B cell (primary cell): ENCODE data around the gene WRNIP1. TPM values are rescaled to one million over a fixed set of nuclear protein-coding genes. Genes with fewer than 3 reads are reported as not detected.

Source experiments
- ATAC-seq: fragments of 200-7000 bp; cut with Tn5 transposase; one replicate; pipeline ENCODE4 v1.10.0; 2021; ENCODE audit warnings: low read depth, mild to moderate bottlenecking, moderate number of reproducible peaks, moderate library complexity
- CTCF ChIA-PET: fragments of 350-600 bp; sonication (Branson Sonifier 250); formaldehyde crosslinking; loops from one replicate; lab custom pipeline; 2021; ENCODE audit warnings: antibody characterized with exemption, inconsistent platforms; lab: Charles Lee
- POLR2A ChIA-PET: fragments of 350-600 bp; sonication (Branson Sonifier 250); formaldehyde crosslinking; loops from one replicate; lab custom pipeline; 2021; ENCODE audit warnings: antibody characterized with exemption; lab: Charles Lee
- DNase-seq: peaks from one replicate; pipeline ENCODE4 v3.0.0; 2013
- H2AFZ ChIP-seq: 2 replicates; pipeline ENCODE4 v1.6.1; 2012; ENCODE audit warnings: mild to moderate bottlenecking, low read depth, low read length; ENCODE audit not compliant: insufficient read depth, poor library complexity, severe bottlenecking
- H3K27ac ChIP-seq, 2 donors: 1 replicate in 1 of 2; 2 replicates in 1 of 2; pipeline ENCODE4 v1.5.1; 2012 to 2013; ENCODE audit warnings: low read length in 2 of 2, mild to moderate bottlenecking in 2 of 2, moderate library complexity in 1 of 2
- H3K27me3 ChIP-seq, 4 experiments: fragments of 200-600 bp in 1 of 4; sonication (generic) in 1 of 4; replicated peaks in 1 of 4; 1 replicate in 2 of 4; 2 replicates in 2 of 4; pipeline versions ENCODE4 v1.6.1 to v1.7.0; 2013 to 2016; ENCODE audit warnings: low read length in 3 of 4, mild to moderate bottlenecking in 2 of 4, mixed read lengths in 1 of 4, moderate library complexity in 1 of 4; ENCODE audit not compliant: insufficient read depth in 4 of 4, control insufficient read depth in 3 of 4; ENCODE audit errors: control extremely low read depth in 1 of 4
- H3K36me3 ChIP-seq, 2 experiments: replicated peaks in 1 of 2; 1 replicate in 1 of 2; 2 replicates in 1 of 2; pipeline versions ENCODE4 v1.6.1 to v1.7.1; 2013; ENCODE audit warnings: low read length in 1 of 2; ENCODE audit not compliant: insufficient read depth in 2 of 2, control insufficient read depth in 1 of 2; ENCODE audit errors: control extremely low read depth in 1 of 2, extremely low read depth in 1 of 2
- H3K4me1 ChIP-seq, 2 donors: fragments of 200-600 bp in 1 of 2; sonication (generic) in 1 of 2; 1 replicate in 1 of 2; 2 replicates in 1 of 2; pipeline versions ENCODE4 v1.5.1 to v1.6.1; 2013 to 2017; ENCODE audit warnings: low read length in 2 of 2; ENCODE audit not compliant: control insufficient read depth in 2 of 2, insufficient read depth in 2 of 2
- H3K4me2 ChIP-seq: replicated peaks from 2 replicates; pipeline ENCODE3; 2012; ENCODE audit warnings: mild to moderate bottlenecking, low read depth, low read length; ENCODE audit not compliant: poor library complexity, severe bottlenecking
- H3K4me3 ChIP-seq, 5 experiments: fragments of 200-600 bp in 1 of 5; sonication (generic) in 1 of 5; 1 replicate in 3 of 5; 2 replicates in 2 of 5; pipeline versions ENCODE4 v1.5.1 to v1.7.0; 2011 to 2016; ENCODE audit warnings: low read length in 4 of 5, mild to moderate bottlenecking in 4 of 5, low read depth in 2 of 5, control low read depth in 1 of 5, moderate library complexity in 1 of 5; ENCODE audit not compliant: insufficient read depth in 1 of 5; ENCODE audit errors: control extremely low read depth in 1 of 5, extremely low read depth in 1 of 5
- H3K79me2 ChIP-seq: fragments of 200-600 bp; sonication (generic); one replicate; pipeline ENCODE4 v1.6.0; 2016; ENCODE audit warnings: low read length; ENCODE audit not compliant: control insufficient read depth, insufficient read depth
- H3K9ac ChIP-seq: fragments of 200-600 bp; sonication (generic); 2 replicates; pipeline ENCODE4 v1.6.1; 2017; ENCODE audit warnings: mild to moderate bottlenecking, low read length, moderate library complexity
- H3K9me3 ChIP-seq, 3 donors: one replicate each; pipeline versions ENCODE4 v1.6.1 to v1.7.1; 2013; ENCODE audit warnings: low read length in 2 of 3; ENCODE audit not compliant: control insufficient read depth in 2 of 3, insufficient read depth in 1 of 3; ENCODE audit errors: control extremely low read depth in 1 of 3
- H4K20me1 ChIP-seq: 2 replicates; pipeline ENCODE4 v1.6.0; 2012; ENCODE audit warnings: mild to moderate bottlenecking, low read length; ENCODE audit not compliant: insufficient read depth, control insufficient read depth, poor library complexity, severe bottlenecking
- H3K27ac Mint-ChIP-seq: one replicate; pipeline ENCODE4 v1.8.0; 2021; ENCODE audit warnings: mixed read lengths
- H3K27me3 Mint-ChIP-seq: one replicate; pipeline ENCODE4 v1.8.0; 2021; ENCODE audit warnings: mixed read lengths
- H3K4me1 Mint-ChIP-seq: one replicate; pipeline ENCODE4 v1.8.0; 2021; ENCODE audit warnings: mixed read lengths
- H3K4me3 Mint-ChIP-seq: one replicate; pipeline ENCODE4 v1.8.0; 2021; ENCODE audit warnings: mixed read lengths
- H3K9me3 Mint-ChIP-seq: one replicate; pipeline ENCODE4 v1.8.0; 2022; ENCODE audit warnings: mixed read lengths; ENCODE audit not compliant: insufficient read depth
- CTCF ChIP-seq: fragments of 200-600 bp; IDR thresholded peaks from one replicate; pipeline ENCODE4 v1.8.0; 2022; ENCODE audit warnings: antibody characterized with exemption, mild to moderate bottlenecking
- EZH2 ChIP-seq: IDR thresholded peaks from 2 replicates; pipeline ENCODE4 v1.6.1; 2012; ENCODE audit warnings: borderline replicate concordance, low read depth, mild to moderate bottlenecking, moderate library complexity, low read length; ENCODE audit not compliant: insufficient read depth, poor library complexity, severe bottlenecking
- WGBS: methylation state at CpG from one replicate; pipeline ENCODE4 v1.1.5; 2013; ENCODE audit warnings: missing lambda C conversion rate; ENCODE audit not compliant: insufficient coverage; 5-methylcytosine and 5-hydroxymethylcytosine counted together
- intact Hi-C: fragments of 100-400 bp; cut with micrococcal nuclease; formaldehyde crosslinking; loops from one replicate; pipeline ENCODE4 v1.10.0; 2022
- polyA plus RNA-seq: library from polyadenylated mRNA; depleted of rRNA; stranded (reverse); fragments of >200 nt; gene quantifications from 2 replicates; pipeline ENCODE4 v1.2.3, GENCODE V29; 2012
- total RNA-seq, 2 donors: library from RNA; stranded (reverse); fragments of 120-200 nt in 1 of 2; gene quantifications; 1 replicate in 1 of 2; 2 replicates in 1 of 2; pipeline versions ENCODE4 v1.2.3 to v1.2.4, GENCODE V29; 2013 to 2022

Gene WRNIP1
- total and polyA plus RNA-seq, 2 donors (not counting 1 experiment from before 2014, with no cell fraction given): 32.6 to 35.2 TPM

GRCh38 chr6:2793534-2794151 is 28.4 kb downstream of the WRNIP1 start:
- Histone ChIP-seq H3K9me3 (no peaks in the 10 kb centered on the region), H3K4me3 (no peak overlapping the region), H4K20me1 (no peaks in the 10 kb centered on the region), H3K27me3 (no peaks in the 10 kb centered on the region), H2AFZ (peak overlapping the region; percentile 43), H3K4me2 (peak overlapping the region; percentile 49), H3K4me1 (peaks cover 30 to 41% of the 10 kb centered on the region in 2 donors), H3K36me3 (no peaks in the 10 kb centered on the region), H3K79me2 (peaks cover 4% of the 10 kb centered on the region), H3K27ac (peak overlapping the region; percentile 43 to 70), H3K9ac (no peak overlapping the region)
- intact Hi-C loops: no loop called here
- WGBS: 26% methylated on average over 3 of the region's 9 CpGs
- peaks cover 42% of the 10 kb centered on the region for H3K4me1 Mint-ChIP-seq
- ATAC-seq: no peak
- peak overlapping the region; percentile 76 for H3K27ac Mint-ChIP-seq
- TF ChIP-seq CTCF: no peak
- TF ChIP-seq EZH2: no peak
- no peaks in the 10 kb centered on the region for H3K27me3 Mint-ChIP-seq
- peak; percentile 27 for DNase-seq
- H3K9me3 Mint-ChIP-seq: no peaks in the 10 kb centered on the region
- CTCF ChIA-PET: interaction anchor here (1.0 to 2.5 kb wide), 5 partner anchors 49 to 195 kb away, joined by 3 to 7 read pairs (median 5); no protein-coding TSS in a partner anchor
- H3K4me3 Mint-ChIP-seq: peak overlapping the region; percentile 23
- POLR2A ChIA-PET: no interaction called here

GRCh38 chr6:2794171-2794730 is 29.1 kb downstream of the WRNIP1 start:
- Histone ChIP-seq H3K27ac (no peak overlapping the region), H3K4me1 (peaks cover 30 to 41% of the 10 kb centered on the region in 2 donors), H3K4me2 (no peak overlapping the region), H3K9ac (no peak overlapping the region), H3K79me2 (peaks cover 4% of the 10 kb centered on the region), H3K4me3 (no peak overlapping the region), H2AFZ (no peak overlapping the region), H3K27me3 (no peaks in the 10 kb centered on the region), H4K20me1 (no peaks in the 10 kb centered on the region), H3K36me3 (no peaks in the 10 kb centered on the region), H3K9me3 (no peaks in the 10 kb centered on the region)
- intact Hi-C loops: no loop called here
- no peak for ATAC-seq
- Mint-ChIP-seq H3K9me3 (no peaks in the 10 kb centered on the region), H3K27ac (no peak overlapping the region), H3K4me3 (no peak overlapping the region), H3K27me3 (no peaks in the 10 kb centered on the region), H3K4me1 (peaks cover 42% of the 10 kb centered on the region)
- 100% methylated on average over 1 of the region's 5 CpGs for WGBS
- no peak for TF ChIP-seq CTCF
- no peak for TF ChIP-seq EZH2
- ChIA-PET POLR2A (no interaction called here), CTCF (interaction anchor here (1.0 to 2.5 kb wide), 6 partner anchors 48 to 195 kb away, joined by 3 to 7 read pairs (median 4); no protein-coding TSS in a partner anchor)
- no peak for DNase-seq
